Transverse colon (tissue), 4 donors: ENCODE data around the gene LRP1B. TPM values are rescaled to one million over a fixed set of nuclear protein-coding genes. Genes with fewer than 3 reads are reported as not detected.

Experiments used
- DNase-seq: peaks from one replicate; pipeline ENCODE4 v3.0.0-alpha.2; 2019
- H3K27ac ChIP-seq, 4 donors: fragments of 200-600 bp; sonication (generic); 2 replicates each; pipeline ENCODE4 v1.5.1; 2016 to 2018; ENCODE audit warnings: inconsistent platforms in 4 of 4
- H3K27me3 ChIP-seq: fragments of 200-600 bp; sonication (generic); 2 replicates; pipeline ENCODE4 v1.5.1; 2017; ENCODE audit warnings: inconsistent platforms
- H3K36me3 ChIP-seq, 4 donors: fragments of 200-600 bp; sonication (generic); 2 replicates each; pipeline ENCODE4 v1.5.1; 2017 to 2019; ENCODE audit warnings: inconsistent platforms in 4 of 4
- H3K4me1 ChIP-seq, 4 donors: fragments of 200-600 bp; sonication (generic); 2 replicates each; pipeline ENCODE4 v1.5.1; 2017 to 2020; ENCODE audit warnings: inconsistent platforms in 4 of 4
- H3K4me3 ChIP-seq, 4 donors: fragments of 200-600 bp; sonication (generic); 1 replicate in 1 of 4; 2 replicates in 3 of 4; pipeline versions ENCODE4 v1.5.1 to v1.6.1; 2017 to 2019; ENCODE audit warnings: inconsistent platforms in 4 of 4
- H3K9me3 ChIP-seq, 2 donors: fragments of 200-600 bp; sonication (generic); 2 replicates each; pipeline ENCODE4 v1.5.1; 2017 to 2019; ENCODE audit warnings: inconsistent platforms in 2 of 2
- CTCF ChIP-seq, 5 experiments: fragments of 200-600 bp in 3 of 5; fragments of 450-650 bp in 2 of 5; sonication (generic) in 3 of 5; IDR thresholded peaks; 1 replicate in 2 of 5; 2 replicates in 3 of 5; pipeline ENCODE4 v1.5.1; 2016 to 2017; ENCODE audit warnings: antibody characterized with exemption in 5 of 5, inconsistent platforms in 3 of 5, mild to moderate bottlenecking in 2 of 5, moderate library complexity in 1 of 5
- EP300 ChIP-seq: sonication (generic); formaldehyde crosslinking; IDR thresholded peaks from one replicate; pipeline ENCODE4 v1.6.1; 2017; ENCODE audit warnings: antibody characterized with exemption, low read depth
- POLR2A ChIP-seq: fragments of 450-650 bp; IDR thresholded peaks from one replicate; pipeline ENCODE4 v1.6.1; 2016; ENCODE audit warnings: antibody characterized with exemption, mild to moderate bottlenecking, moderate library complexity
- POLR2AphosphoS5 ChIP-seq, 3 donors: sonication (generic); formaldehyde crosslinking; IDR thresholded peaks; one replicate each; pipeline ENCODE4 v1.6.1; 2016; ENCODE audit warnings: antibody characterized with exemption in 3 of 3
- WGBS, 2 donors: methylation state at CpG; one replicate each; pipeline ENCODE4 v1.1.5; 2018; ENCODE audit warnings: low coverage in 1 of 2; 5-methylcytosine and 5-hydroxymethylcytosine counted together
- in situ Hi-C, 4 donors: fragments of 200-750 bp; cut with MboI; loops; one replicate each; pipeline versions ENCODE4 v1.15.0 to v1.15.1; 2017; ENCODE audit warnings: low sequenced_read_pairs in 3 of 4, low pct_ligation_motif_present in 1 of 4, low pct_unique_long_range_greater_than_20kb in 1 of 4
- intact Hi-C: fragments of 100-400 bp; cut with DNase I; formaldehyde crosslinking; loops from one replicate; pipeline ENCODE4 v1.15.1; 2023; ENCODE audit warnings: low total_unique reads
- total RNA-seq, 4 donors: library from RNA; depleted of rRNA; stranded (reverse); fragments of >200 nt; gene quantifications; one replicate each; pipeline ENCODE4 v1.1.0, GENCODE V29; 2016

LRP1B gene
- total RNA-seq, 4 donors from 2014 or later: 0.48 to 5.4 (median 0.82) TPM; not detected in 1

- WGBS, 2 donors: 39 to 45% methylated on average over 1 of the region's 1 CpG
- H3K27me3 ChIP-seq: no peaks in the 10 kb centered on the region
These were observed 570.1 kb downstream of the LRP1B start for GRCh38 chr2:141560723-141561122.

GRCh38 chr2:141557329-141558095 lies 573.3 kb downstream of the LRP1B start:
- Histone ChIP-seq H3K27me3 (no peaks in the 10 kb centered on the region), H3K4me3 (no peak overlapping the region), H3K27ac (no peak overlapping the region), H3K4me1 (no peaks in the 10 kb centered on the region), H3K36me3 (no peaks in the 10 kb centered on the region), H3K9me3 (no peaks in the 10 kb centered on the region)
- intact Hi-C loops (no loop called here), in situ Hi-C loops (no loop called here)
- no peak for DNase-seq
- no peak for TF ChIP-seq POLR2A
- no peak for TF ChIP-seq POLR2AphosphoS5 (IDR thresholded peaks at IDR 0.05)
- no peak for TF ChIP-seq CTCF (IDR thresholded peaks at IDR 0.05)
- TF ChIP-seq EP300: no peak
- WGBS, 2 donors: 40 to 68% methylated on average over 1 to 4 of the region's 4 CpGs

More at GRCh38 chr2:141560723-141561122, 570.1 kb downstream of the LRP1B start:
- Histone ChIP-seq H3K4me1 (no peaks in the 10 kb centered on the region), H3K36me3 (no peaks in the 10 kb centered on the region), H3K9me3 (no peaks in the 10 kb centered on the region), H3K4me3 (no peak overlapping the region), H3K27ac (no peak overlapping the region)
- intact Hi-C loops: no loop called here
- DNase-seq: no peak
- no peak for TF ChIP-seq POLR2A
- TF ChIP-seq EP300: no peak
- no peak for TF ChIP-seq POLR2AphosphoS5 (IDR thresholded peaks at IDR 0.05)
- no peak for TF ChIP-seq CTCF (IDR thresholded peaks at IDR 0.05)
- in situ Hi-C loops: no loop called here

DNA sequence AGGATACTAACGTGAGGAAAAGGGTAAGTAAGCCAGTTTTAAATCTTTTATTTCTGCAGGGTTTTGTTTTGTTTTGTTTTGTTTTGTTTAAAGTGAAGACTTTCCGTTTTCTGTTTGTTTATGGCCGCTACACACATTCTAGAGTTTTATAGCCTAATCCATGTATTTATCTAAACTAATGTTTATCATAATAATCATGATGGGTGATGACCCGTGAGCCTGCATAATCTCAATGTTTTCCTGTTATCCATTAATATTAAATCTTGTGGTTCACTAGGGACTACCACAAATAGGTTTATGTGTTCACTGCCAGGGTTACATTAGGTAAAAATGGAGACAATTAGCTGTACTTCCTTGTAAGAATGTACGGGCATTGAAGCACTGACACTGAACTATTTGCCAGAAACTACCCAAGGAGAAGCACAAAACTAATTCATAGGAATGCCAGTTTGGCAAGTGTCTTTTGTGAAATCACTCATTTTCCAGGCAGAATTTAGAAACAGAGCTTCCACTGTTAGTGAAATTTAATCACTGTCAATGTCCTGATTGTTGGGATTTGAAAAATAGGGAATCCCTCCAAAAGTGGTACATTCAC lies 574.8 kb downstream of the LRP1B start:
- H3K4me3 ChIP-seq: no peak overlapping the region
- no peaks in the 10 kb centered on the region for H3K27me3 ChIP-seq
- no peak for DNase-seq
- TF ChIP-seq EP300 (no peak), POLR2A (no peak), POLR2AphosphoS5 (IDR thresholded peaks at IDR 0.05) (no peak), CTCF (IDR thresholded peaks at IDR 0.05) (no peak)
- no peak overlapping the region for H3K27ac ChIP-seq
- no peaks in the 10 kb centered on the region for H3K36me3 ChIP-seq
- no peaks in the 10 kb centered on the region for H3K9me3 ChIP-seq
- WGBS, 2 donors: 21 to 42% methylated on average over 4 to 5 of the region's 5 CpGs
- intact Hi-C loops (no loop called here), in situ Hi-C loops (no loop called here)
- no peaks in the 10 kb centered on the region for H3K4me1 ChIP-seq

DNA sequence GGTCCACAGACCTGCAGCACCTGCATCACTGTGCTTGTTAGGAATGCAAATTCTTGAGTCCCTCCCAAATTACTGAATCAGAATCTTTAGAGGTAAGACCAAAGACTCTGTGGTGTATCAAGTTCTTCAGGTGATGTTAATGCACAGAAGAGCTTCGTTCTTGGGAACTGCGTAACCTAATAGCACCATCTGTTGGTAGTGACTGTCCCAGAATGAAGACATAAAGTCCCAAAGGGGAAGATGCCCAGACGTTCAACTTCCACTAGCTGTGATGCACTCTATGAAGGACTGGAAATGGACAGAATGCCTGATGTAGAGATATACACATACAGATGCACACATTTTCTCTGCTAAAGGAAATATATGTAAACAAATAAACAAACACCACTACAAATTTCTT lies 576.0 kb downstream of the LRP1B start:
- Histone ChIP-seq H3K4me3 (no peak overlapping the region), H3K4me1 (no peaks in the 10 kb centered on the region), H3K27ac (no peak overlapping the region), H3K9me3 (no peaks in the 10 kb centered on the region), H3K27me3 (no peaks in the 10 kb centered on the region), H3K36me3 (no peaks in the 10 kb centered on the region)
- in situ Hi-C loops (no loop called here), intact Hi-C loops (no loop called here)
- 5 to 14% methylated on average over 1 to 3 of the region's 3 CpGs for WGBS, 2 donors
- no peak for DNase-seq
- no peak for TF ChIP-seq EP300
- TF ChIP-seq POLR2A: no peak
- TF ChIP-seq CTCF (IDR thresholded peaks at IDR 0.05): no peak
- no peak for TF ChIP-seq POLR2AphosphoS5 (IDR thresholded peaks at IDR 0.05)
